ENCODE data around the gene CLDN18.

The CLDN18 gene

GRCh38 chr3:138062626-138063025, 52.7 kb downstream of the CLDN18 start:
- DNase-seq (ENCODE audit: low spot score) = no peak

- DNase-seq (ENCODE audit: low spot score) = peak; percentile 4
Observed at GRCh38 chr3:138063416-138063815, 53.5 kb downstream of the CLDN18 start.

- no peak for DNase-seq (ENCODE audit: low spot score)
Observed at GRCh38 chr3:138065949-138066348, 56.0 kb downstream of the CLDN18 start.

GRCh38 chr3:138066383-138066782, 56.4 kb downstream of the CLDN18 start:
- DNase-seq (ENCODE audit: low spot score) = no peak

- no peak for DNase-seq (ENCODE audit: low spot score)
Observed at GRCh38 chr3:138066972-138067371, 57.0 kb downstream of the CLDN18 start.

- DNase-seq (ENCODE audit: low spot score) = no peak
Observed at GRCh38 chr3:138068046-138068445, 58.1 kb downstream of the CLDN18 start.

GRCh38 chr3:138068579-138069174, 58.7 kb downstream of the CLDN18 start:
- peak; percentile 91 for DNase-seq (ENCODE audit: low spot score)

GRCh38 chr3:138070006-138070405, 60.0 kb downstream of the CLDN18 start:
- no peak for DNase-seq (ENCODE audit: low spot score)

GRCh38 chr3:138072796-138073195, 62.8 kb downstream of the CLDN18 start:
- no peak for DNase-seq (ENCODE audit: low spot score)

- no peak for DNase-seq (ENCODE audit: low spot score)
Observed at GRCh38 chr3:138078096-138078495, 68.1 kb downstream of the CLDN18 start.

- DNase-seq (ENCODE audit: low spot score) = no peak
Observed at GRCh38 chr3:138078901-138079344, 69.0 kb downstream of the CLDN18 start.

GRCh38 chr3:138079901-138080300, 69.9 kb downstream of the CLDN18 start:
- DNase-seq (ENCODE audit: low spot score) = no peak

- DNase-seq (ENCODE audit: low spot score) = no peak
Observed at GRCh38 chr3:138081371-138082084, 71.6 kb downstream of the CLDN18 start.

- no peak for DNase-seq (ENCODE audit: low spot score)
Observed at GRCh38 chr3:138082085-138082991, 72.4 kb downstream of the CLDN18 start.

GRCh38 chr3:138082992-138083386, 73.0 kb downstream of the CLDN18 start:
- no peak for DNase-seq (ENCODE audit: low spot score)

Data from D341Med (cell line).